ENCODE results near the gene AKR1D1.

Gene AKR1D1

DNA sequence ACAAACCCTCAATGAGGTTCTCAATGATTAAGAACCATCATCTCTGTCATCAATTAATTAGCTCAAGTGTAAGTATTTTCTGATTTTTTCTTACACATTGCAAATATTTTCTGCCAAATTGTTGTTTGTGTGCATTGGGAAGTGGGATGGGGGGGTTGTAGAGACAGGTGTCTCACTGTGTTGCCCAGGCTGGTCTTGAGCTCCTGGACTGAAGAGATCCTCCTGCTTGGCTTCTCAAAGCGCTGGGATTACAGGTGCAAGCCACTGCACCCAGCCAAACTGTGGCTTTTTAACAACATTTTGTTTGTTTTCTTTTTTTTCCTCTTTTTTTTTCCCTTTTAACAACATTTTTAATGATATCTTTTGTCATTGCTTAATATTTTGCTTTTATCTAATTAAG is 87.5 kb downstream of the AKR1D1 start:
- DNase-seq (ENCODE audit: low read depth in 2 of 2), result no peak

DNA sequence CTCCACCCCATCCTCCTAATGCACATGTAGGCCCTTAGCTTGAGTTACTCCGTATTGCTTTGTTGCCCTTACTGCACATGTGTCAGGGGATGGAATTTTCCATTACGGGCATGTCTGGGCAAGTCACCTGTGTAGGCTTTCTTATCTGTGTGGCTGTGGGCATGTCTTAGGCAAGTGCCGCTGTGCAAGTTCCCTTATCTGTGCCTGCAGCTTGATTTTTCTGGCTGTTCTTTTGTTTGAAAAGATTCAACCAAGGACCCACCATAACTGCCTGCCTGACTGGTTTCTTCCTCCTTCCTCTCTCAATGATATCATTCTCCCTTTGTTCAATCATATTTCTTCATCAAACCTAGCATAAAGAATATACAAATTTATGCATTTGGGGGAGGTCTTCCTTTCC is 88.5 kb downstream of the AKR1D1 start:
- DNase-seq (ENCODE audit: low read depth in 2 of 2), result no peak

DNA sequence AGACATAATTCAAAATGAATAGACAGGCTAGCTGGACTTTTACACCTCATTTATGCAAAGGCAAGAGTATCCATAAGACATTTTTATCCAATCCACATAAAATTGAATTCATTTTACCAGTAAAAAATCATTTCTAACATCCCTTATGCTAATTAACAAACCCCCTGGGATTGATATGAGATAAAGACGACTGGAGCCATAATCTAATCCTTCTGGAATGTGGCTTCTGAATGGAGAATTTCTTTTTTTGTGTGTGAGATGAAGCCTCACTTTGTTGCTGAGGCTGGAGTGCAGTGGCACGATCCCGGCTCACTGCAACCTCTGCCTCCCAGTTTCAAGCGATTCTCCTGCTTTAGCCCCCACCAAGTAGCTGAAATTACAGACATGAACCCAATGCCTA is 90.4 kb downstream of the AKR1D1 start:
- no peak for DNase-seq (ENCODE audit: low read depth in 2 of 2)

DNA sequence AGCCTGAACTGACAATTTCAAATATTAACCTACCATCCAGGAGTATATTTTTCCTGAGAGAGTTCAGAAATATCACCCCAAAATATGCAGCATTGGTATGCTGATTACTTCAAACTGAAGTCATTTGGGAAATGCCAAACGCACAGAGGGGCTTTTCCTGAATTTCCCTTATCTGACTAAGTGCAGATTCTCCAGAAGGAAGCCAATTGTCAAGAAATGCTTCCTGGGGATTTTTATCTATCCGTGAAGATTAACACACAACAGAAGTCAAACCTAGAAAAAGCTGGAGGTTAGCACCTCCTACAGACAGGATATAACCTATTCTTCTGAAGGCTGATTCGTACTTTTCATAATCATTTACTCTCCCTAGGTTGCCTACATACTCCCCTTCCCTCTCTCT is 91.0 kb downstream of the AKR1D1 start:
- DNase-seq (ENCODE audit: low read depth in 2 of 2), result no peak

DNA sequence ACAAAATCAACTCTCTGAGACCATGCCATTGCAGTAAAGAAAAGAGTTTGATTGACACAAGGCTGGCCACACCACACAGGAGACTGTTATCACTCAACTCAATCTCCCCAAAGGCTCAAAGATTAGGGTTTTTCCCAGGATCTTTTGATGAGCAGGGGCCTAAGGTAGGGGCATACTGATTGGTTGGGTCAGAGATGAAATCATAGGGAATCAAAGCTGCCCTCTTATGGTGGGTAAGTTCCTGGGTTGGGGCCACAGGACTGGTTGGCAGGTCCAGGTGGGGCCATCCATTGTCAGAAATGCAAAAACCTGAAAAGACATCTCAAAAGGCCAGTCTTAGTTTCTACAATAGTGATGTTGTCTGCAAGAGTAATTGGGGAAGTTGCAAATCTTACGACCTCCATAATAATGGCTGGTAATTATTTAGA is 91.6 kb downstream of the AKR1D1 start:
- DNase-seq (ENCODE audit: low read depth in 2 of 2), result no peak

Measured in stimulated activated CD8-positive, alpha-beta memory T cell treated with anti-CD3 and anti-CD28 coated beads, Interleukin-7, amount 100 ng/mL, for 4 hours (primary cell).